Effector memory CD4-positive, alpha-beta T cell (primary cell): Measurements from ENCODE around the gene TEX101.

ENCODE experiments used
- DNase-seq, 3 donors: peaks; one replicate each; pipeline ENCODE4 v3.0.0-alpha.2; 2020
- H3K27ac ChIP-seq: 2 replicates; pipeline ENCODE4 v1.7.0; 2013; ENCODE audit warnings: mild to moderate bottlenecking, low read length, moderate library complexity; ENCODE audit not compliant: insufficient read depth, poor library complexity, severe bottlenecking
- H3K27me3 ChIP-seq: replicated peaks from 2 replicates; pipeline ENCODE4 v1.7.0; 2013; ENCODE audit warnings: mild to moderate bottlenecking, low read length; ENCODE audit not compliant: insufficient read depth, control insufficient read depth, poor library complexity, severe bottlenecking
- H3K36me3 ChIP-seq: 2 replicates; pipeline ENCODE4 v1.7.0; 2013; ENCODE audit warnings: mild to moderate bottlenecking, low read length, moderate library complexity; ENCODE audit not compliant: control insufficient read depth, insufficient read depth
- H3K4me1 ChIP-seq: 2 replicates; pipeline ENCODE4 v1.7.0; 2013; ENCODE audit warnings: low read length, mild to moderate bottlenecking; ENCODE audit not compliant: control insufficient read depth, insufficient read depth, poor library complexity, severe bottlenecking
- H3K4me3 ChIP-seq: 2 replicates; pipeline ENCODE4 v1.7.0; 2013; ENCODE audit warnings: low read length, low read depth, mild to moderate bottlenecking; ENCODE audit not compliant: insufficient read depth, poor library complexity, severe bottlenecking
- H3K9me3 ChIP-seq: 2 replicates; pipeline ENCODE4 v1.7.0; 2013; ENCODE audit warnings: mild to moderate bottlenecking, low read length, moderate library complexity; ENCODE audit not compliant: control insufficient read depth

The TEX101 gene

DNA sequence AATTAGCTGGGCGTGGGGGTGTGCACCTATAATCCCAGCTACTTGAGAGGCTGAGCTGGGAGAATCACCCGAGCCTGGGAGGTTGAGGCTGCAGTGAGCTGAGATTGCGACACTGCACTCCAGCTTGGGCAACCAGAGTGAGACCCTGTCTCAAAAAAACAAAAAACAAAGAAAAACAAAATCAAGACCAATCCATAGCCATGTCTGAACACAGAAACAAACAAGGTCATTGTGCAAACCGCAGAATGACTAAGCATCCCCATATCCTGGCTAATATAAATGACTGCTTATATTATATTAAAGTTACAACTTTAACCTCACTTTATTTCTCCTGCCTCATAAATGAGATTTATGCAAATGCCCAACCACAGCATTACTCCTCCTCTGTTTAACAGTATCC, 53.0 kb downstream of the TEX101 start:
- Histone ChIP-seq H3K4me1 (peaks cover 29% of the 10 kb centered on the region), H3K4me3 (no peak overlapping the region)
- DNase-seq = no peak

More for the DNA sequence above, 53.0 kb downstream of the TEX101 start:
- no peaks in the 10 kb centered on the region for H3K9me3 ChIP-seq
- H3K27ac ChIP-seq = no peak overlapping the region
- no peaks in the 10 kb centered on the region for H3K36me3 ChIP-seq
- no peaks in the 10 kb centered on the region for H3K27me3 ChIP-seq
